SU-DHL-6 (cell line): ENCODE data around the gene MTMR12.
"Not testable (repeated sequence)": the region's sequence is repeated elsewhere in the genome, so short reads cannot be mapped to it uniquely, and the experiment has no call there.

Source experiments
- CTCF ChIP-seq: fragments of 200-600 bp; sonication (generic); IDR thresholded peaks from one replicate; pipeline ENCODE4 v1.5.1; 2017; ENCODE audit warnings: antibody characterized with exemption, mild to moderate bottlenecking, low read length, moderate library complexity; ENCODE audit not compliant: insufficient read depth, poor library complexity, severe bottlenecking
- EZH2phosphoT487 ChIP-seq: fragments of 200-600 bp; sonication (generic), shearing (Covaris generic); conservative IDR thresholded peaks from 2 replicates; pipeline ENCODE4 v1.6.1; 2018; ENCODE audit warnings: mild to moderate bottlenecking, antibody characterized with exemption, low read length, moderate library complexity, mixed read lengths

- TF ChIP-seq CTCF, EZH2phosphoT487: not testable (repeated sequence)
Measured at GRCh38 chr5:32289986-32290385, 22.8 kb downstream of the MTMR12 start.
